K562 (cell line): ENCODE data around the gene MEX3D. TPM values are rescaled to one million over a fixed set of nuclear protein-coding genes. Genes with fewer than 3 reads are reported as not detected.
A peak's percentile ranks its signal among the peaks of the same experiment; 100 is the strongest.

Source experiments
- ATAC-seq: fragments of 200-7000 bp; cut with Tn5 transposase; 3 replicates; pipeline ENCODE4 v1.9.1; 2020; ENCODE audit warnings: moderate library complexity
- BruUV-seq: library from RNA; stranded (reverse); fragments of 400-500 nt; replicated peaks from 2 replicates; lab custom pipeline; 2021; lab: Mats Ljungman, UMichigan
- CTCF ChIA-PET: fragments of 300-600 bp; formaldehyde crosslinking; extraction: SDS; loops from one replicate; lab custom pipeline; 2021; ENCODE audit warnings: low intra/inter-chr PET ratio; lab: Yijun Ruan, JAX
- POLR2A ChIA-PET: fragments of 300-600, 350-650 bp; sonication (Branson Sonifier 250); formaldehyde crosslinking; extraction: SDS; loops from one replicate; lab custom pipeline; 2021; ENCODE audit warnings: antibody characterized with exemption, inconsistent platforms; lab: Yijun Ruan, JAX
- DNase-seq, 4 experiments: peaks; one replicate each; pipeline versions ENCODE4 v3.0.0 to v3.0.0-alpha.2; 2011 to 2018; ENCODE audit warnings: low spot score in 3 of 4, mixed read lengths in 3 of 4; ENCODE audit errors: extremely low read depth in 1 of 4
- FAIRE-seq: peaks from 2 replicates; lab custom pipeline; 2011; peaks lifted over from hg19 to GRCh38; lab: Jason Lieb, UNC
- H2AFZ ChIP-seq: 2 replicates; pipeline ENCODE4 v1.6.0; 2011; ENCODE audit warnings: low read depth, low read length, control low read depth, inconsistent platforms
- H3K27ac ChIP-seq: fragments of 200-600 bp; 3 replicates; pipeline ENCODE4 v1.8.0; 2011; ENCODE audit warnings: low read depth, mild to moderate bottlenecking, control low read depth, inconsistent platforms, low read length, moderate library complexity, mixed read lengths; ENCODE audit errors: extremely low read depth
- H3K27me3 ChIP-seq, 2 experiments: fragments of 300-600 bp in 1 of 2; 2 replicates in 1 of 2; 3 replicates in 1 of 2; pipeline versions ENCODE4 v1.6.0 to v1.8.0; 2011; ENCODE audit warnings: inconsistent platforms in 2 of 2, low read length in 2 of 2, mild to moderate bottlenecking in 1 of 2, mixed read lengths in 1 of 2, moderate library complexity in 1 of 2; ENCODE audit not compliant: control insufficient read depth in 2 of 2, insufficient read depth in 2 of 2
- H3K36me3 ChIP-seq: fragments of 300-600 bp; 3 replicates; pipeline ENCODE4 v1.8.0; 2011; ENCODE audit warnings: mild to moderate bottlenecking, low read length, inconsistent platforms; ENCODE audit not compliant: control insufficient read depth, insufficient read depth
- H3K4me1 ChIP-seq, 2 experiments: fragments of 200-600 bp in 1 of 2; replicated peaks in 1 of 2; 2 replicates in 1 of 2; 3 replicates in 1 of 2; pipeline versions ENCODE4 v1.5.1 to v1.8.0; 2011; ENCODE audit warnings: inconsistent platforms in 2 of 2, low read length in 2 of 2, mild to moderate bottlenecking in 1 of 2, mixed read lengths in 1 of 2, moderate library complexity in 1 of 2; ENCODE audit not compliant: control insufficient read depth in 2 of 2, insufficient read depth in 2 of 2
- H3K4me2 ChIP-seq: 2 replicates; pipeline ENCODE4 v1.6.1; 2011; ENCODE audit warnings: low read length, control low read depth, inconsistent platforms, mixed read lengths; ENCODE audit not compliant: insufficient read depth
- H3K4me3 ChIP-seq: fragments of 200-600 bp; sonication (generic), shearing (Covaris generic); 2 replicates; pipeline ENCODE4 v1.5.1; 2016; ENCODE audit warnings: control low read depth, inconsistent platforms
- H3K79me2 ChIP-seq: fragments of 200-600 bp; 3 replicates; pipeline ENCODE4 v1.8.0; 2011; ENCODE audit warnings: low read length, inconsistent platforms; ENCODE audit not compliant: control insufficient read depth, insufficient read depth
- H3K9ac ChIP-seq, 2 experiments: 2 replicates each; pipeline versions ENCODE4 v1.6.0 to v1.6.1; 2011; ENCODE audit warnings: low read depth in 2 of 2, low read length in 2 of 2, control low read depth in 1 of 2, inconsistent platforms in 1 of 2, mild to moderate bottlenecking in 1 of 2, mixed read lengths in 1 of 2; ENCODE audit not compliant: insufficient read depth in 1 of 2
- H3K9me1 ChIP-seq: one replicate; pipeline ENCODE4 v1.6.0; 2011; ENCODE audit warnings: inconsistent platforms, mild to moderate bottlenecking, low read length, moderate library complexity; ENCODE audit not compliant: control insufficient read depth, insufficient read depth
- H3K9me3 ChIP-seq: replicated peaks from 2 replicates; pipeline ENCODE4 v1.5.1; 2011; ENCODE audit warnings: low read depth, low read length, inconsistent platforms; ENCODE audit not compliant: control insufficient read depth, insufficient read depth
- H4K20me1 ChIP-seq: replicated peaks from 2 replicates; pipeline ENCODE4 v1.6.1; 2011; ENCODE audit warnings: low read length, inconsistent platforms, mixed read lengths; ENCODE audit not compliant: control insufficient read depth, insufficient read depth
- FIP1L1 ChIP-seq: fragments of 200-400 bp; formaldehyde crosslinking; IDR thresholded peaks from 2 replicates; pipeline ENCODE4 v1.6.1; 2018; ENCODE audit warnings: mild to moderate bottlenecking, low read depth, low read length; ENCODE audit not compliant: poor library complexity, severe bottlenecking
- HMGN3 ChIP-seq: IDR thresholded peaks from 2 replicates; pipeline ENCODE4 v1.6.1; 2011; ENCODE audit warnings: borderline replicate concordance, low read depth, mild to moderate bottlenecking, mixed read lengths, low read length; ENCODE audit not compliant: insufficient read length; ENCODE audit errors: extremely low read depth
- HNRNPL ChIP-seq: fragments of 200-400 bp; formaldehyde crosslinking; IDR thresholded peaks from 2 replicates; pipeline ENCODE4 v1.6.1; 2017; ENCODE audit warnings: low read depth, mild to moderate bottlenecking, low read length
- PCBP2 ChIP-seq: fragments of 200-400 bp; formaldehyde crosslinking; IDR thresholded peaks from 2 replicates; pipeline ENCODE4 v1.6.1; 2018; ENCODE audit warnings: low read length, low read depth, mild to moderate bottlenecking, moderate library complexity; ENCODE audit not compliant: poor library complexity, severe bottlenecking
- POLR2G ChIP-seq: fragments of 200-400 bp; formaldehyde crosslinking; IDR thresholded peaks from 2 replicates; pipeline ENCODE4 v1.6.1; 2017; ENCODE audit warnings: low read depth, mild to moderate bottlenecking, antibody characterized with exemption, low read length, moderate library complexity
- RFX5 ChIP-seq: IDR thresholded peaks from 2 replicates; pipeline ENCODE4 v1.6.1; 2011; ENCODE audit warnings: low read depth, mild to moderate bottlenecking, improper control_type of control experiment, low read length
- SRSF7 ChIP-seq: fragments of 200-400 bp; formaldehyde crosslinking; optimal IDR thresholded peaks from 2 replicates; pipeline ENCODE3; 2017; ENCODE audit warnings: mild to moderate bottlenecking, low read depth, low read length
- ZFX ChIP-seq: sonication (generic); formaldehyde crosslinking; IDR thresholded peaks from 2 replicates; pipeline ENCODE4 v1.8.0; 2022; ENCODE audit warnings: mild to moderate bottlenecking, missing genetic modification reagents, moderate library complexity
- ZNF143 ChIP-seq: sonication (generic); formaldehyde crosslinking; IDR thresholded peaks from 2 replicates; pipeline ENCODE4 v1.9.0; 2022; ENCODE audit warnings: mild to moderate bottlenecking, missing genetic modification reagents
- WGBS: fragments of 100-300 bp; shearing (Covaris generic); methylation state at CpG from one replicate; pipeline ENCODE4 v1.1.6; 2016; ENCODE audit warnings: low coverage, mixed read lengths; ENCODE audit not compliant: insufficient coverage; ENCODE audit errors: missing lambda C conversion rate; 5-methylcytosine and 5-hydroxymethylcytosine counted together
- in situ Hi-C: fragments of 300-500 bp; cut with MboI; formaldehyde crosslinking; loops from 4 replicates; pipeline ENCODE4 v1.15.0; 2018; ENCODE audit warnings: inconsistent platforms, mixed read lengths
- intact Hi-C: fragments of 100-400 bp; cut with micrococcal nuclease; formaldehyde crosslinking; loops from 2 replicates; pipeline ENCODE4 v1.14.2; 2022
- polyA plus RNA-seq, 8 experiments: library from polyadenylated mRNA; depleted of rRNA in 4 of 8; stranded (reverse) in 5 of 8; unstranded in 3 of 8; fragments of >200 nt; fragmentation: Nextera tagmentation in 2 of 8; fragmentation: Illumina TruSeq in 1 of 8; extraction: Ambion mirVana in 2 of 8; extraction: Trizol in 1 of 8; gene quantifications; 2 replicates each; pipeline versions ENCODE4 v1.2.1 to v1.2.3, GENCODE V29; 2011 to 2014; ENCODE audit warnings: inconsistent platforms in 1 of 8, missing spikeins in 1 of 8
- total RNA-seq, 7 experiments: library from RNA; depleted of rRNA in 6 of 7; stranded (reverse); fragments of >200 nt in 6 of 7; fragmentation: Illumina TruSeq in 2 of 7; extraction: Trizol in 2 of 7; gene quantifications; 2 replicates each; pipeline versions ENCODE4 v1.2.1 to v1.2.3, GENCODE V29; 2011 to 2021; ENCODE audit warnings: low replicate concordance in 1 of 7
- TF ChIP-seq, protein P1 (sequence below): sonication (generic); formaldehyde crosslinking; IDR thresholded peaks from 2 replicates; pipeline ENCODE4 v1.8.0; 2022; ENCODE audit warnings: mild to moderate bottlenecking, missing genetic modification reagents

The MEX3D gene
- total and polyA plus RNA-seq, 9 of the 15 experiments (the other 6 are each of a cell fraction or from before 2014, with no cell fraction given): 1.7 to 39.3 (median 5.7) TPM

DNA sequence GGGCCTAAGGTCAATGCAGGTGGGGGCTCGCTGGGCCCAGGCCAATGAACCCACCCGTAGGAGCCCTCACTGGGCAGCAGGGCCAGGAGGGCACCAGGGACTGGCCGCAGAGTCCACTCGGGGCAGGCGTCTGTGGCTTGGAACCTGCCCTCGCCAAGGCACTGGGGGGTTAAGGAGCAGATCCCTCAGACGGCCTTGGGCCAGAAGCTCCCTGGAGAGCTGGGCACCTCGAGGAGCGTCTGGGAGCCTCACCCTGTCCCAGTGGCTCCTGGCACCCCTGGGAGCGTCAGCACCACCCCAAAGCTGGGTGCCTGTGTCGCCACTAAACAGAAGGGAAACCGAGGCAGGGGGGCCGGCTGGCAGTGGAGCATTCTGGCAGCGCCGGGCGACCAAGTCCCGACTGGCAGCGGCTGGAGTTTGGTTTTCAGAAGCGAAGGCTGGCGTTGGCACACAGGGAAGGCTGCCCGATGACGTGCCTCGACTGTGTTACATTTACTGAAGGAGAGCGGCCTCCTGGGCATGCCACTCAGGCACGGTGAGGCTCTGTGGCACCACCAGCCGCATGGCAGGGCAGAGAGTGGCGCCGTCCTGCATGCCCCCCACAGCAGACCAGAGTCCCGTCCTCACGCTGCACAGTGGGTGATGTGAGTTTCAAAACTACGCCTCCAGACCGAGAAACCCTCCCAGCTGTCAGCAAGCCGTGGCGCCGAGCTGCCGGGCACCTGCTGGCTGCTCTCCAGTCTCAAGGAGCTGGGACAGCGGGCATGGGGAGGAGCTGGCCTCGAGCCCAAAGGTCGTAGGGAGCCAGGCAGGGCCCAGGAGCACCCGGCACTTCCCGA lies 9.2 kb upstream of the MEX3D start:
- no peak overlapping the region for H3K4me2 ChIP-seq
- WGBS: 85% methylated on average over 30 of the region's 41 CpGs
- H3K36me3 ChIP-seq: peaks cover 58% of the 10 kb centered on the region; the same call in 2 of the 3 replicates
- intact Hi-C loops (no loop called here), in situ Hi-C loops (no loop called here)
- TF ChIP-seq SRSF7 (no peak), ZFX (CRISPR knock-in tag) (no peak), HMGN3 (peak; percentile 9), POLR2G (peak; percentile 42; the same call in 1 of the 2 replicates), HNRNPL (peak; percentile 74; the same call in 1 of the 2 replicates), FIP1L1 (peak; percentile 11), ZNF143 (CRISPR knock-in tag) (no peak), RFX5 (no peak), PCBP2 (no peak)
- TF ChIP-seq, protein P1, sequence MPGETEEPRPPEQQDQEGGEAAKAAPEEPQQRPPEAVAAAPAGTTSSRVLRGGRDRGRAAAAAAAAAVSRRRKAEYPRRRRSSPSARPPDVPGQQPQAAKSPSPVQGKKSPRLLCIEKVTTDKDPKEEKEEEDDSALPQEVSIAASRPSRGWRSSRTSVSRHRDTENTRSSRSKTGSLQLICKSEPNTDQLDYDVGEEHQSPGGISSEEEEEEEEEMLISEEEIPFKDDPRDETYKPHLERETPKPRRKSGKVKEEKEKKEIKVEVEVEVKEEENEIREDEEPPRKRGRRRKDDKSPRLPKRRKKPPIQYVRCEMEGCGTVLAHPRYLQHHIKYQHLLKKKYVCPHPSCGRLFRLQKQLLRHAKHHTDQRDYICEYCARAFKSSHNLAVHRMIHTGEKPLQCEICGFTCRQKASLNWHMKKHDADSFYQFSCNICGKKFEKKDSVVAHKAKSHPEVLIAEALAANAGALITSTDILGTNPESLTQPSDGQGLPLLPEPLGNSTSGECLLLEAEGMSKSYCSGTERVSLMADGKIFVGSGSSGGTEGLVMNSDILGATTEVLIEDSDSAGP: no peak
- H3K4me1 ChIP-seq: peaks cover 7 to 47% of the 10 kb centered on the region in 2 experiments; a peak in 3 of 5 replicates
- no peak overlapping the region for H3K9ac ChIP-seq
- ChIA-PET CTCF (no interaction called here), POLR2A (interaction anchor here (0.5 to 4.0 kb wide), 2 partner anchors 13 to 24 kb away, joined by 3 to 40 read pairs; partner anchors contain the start of gene MBD3)
- FAIRE-seq (no peak), ATAC-seq (no peak), DNase-seq (no peak)
- H3K4me3 ChIP-seq: no peak overlapping the region
- no peaks in the 10 kb centered on the region for H3K79me2 ChIP-seq
- H2AFZ ChIP-seq: no peak overlapping the region
- H4K20me1 ChIP-seq: no peaks in the 10 kb centered on the region; the same call in 1 of the 2 replicates
- no peaks in the 10 kb centered on the region for H3K27me3 ChIP-seq
- H3K27ac ChIP-seq: no peak overlapping the region
- no peaks in the 10 kb centered on the region for H3K9me1 ChIP-seq
- no peaks in the 10 kb centered on the region for H3K9me3 ChIP-seq
- BruUV-seq: no TSS peak
